GM12892 (cell line): ENCODE results near the gene INTS15.

Source experiments
- POLR2A ChIP-seq: IDR thresholded peaks from 2 replicates; pipeline ENCODE4 v1.6.1; 2011; ENCODE audit warnings: low read depth, low read length, control low read depth
- POLR2AphosphoS5 ChIP-seq: IDR thresholded peaks from 2 replicates; pipeline ENCODE4 v1.6.1; 2011; ENCODE audit warnings: low read depth, low read length, control low read depth

- TF ChIP-seq POLR2AphosphoS5 = no peak
- TF ChIP-seq POLR2A = no peak
Measured at GRCh38 chr7:6631605-6632004, 41.8 kb downstream of the INTS15 start.
